Uterus (tissue), 2 donors: Measurements from ENCODE around the gene BNC2.

Source experiments
- CTCF ChIP-seq, 4 experiments: fragments of 200-600 bp in 2 of 4; fragments of 450-650 bp in 2 of 4; sonication (generic) in 2 of 4; IDR thresholded peaks; one replicate each; pipeline ENCODE4 v1.5.1; 2016 to 2019; ENCODE audit warnings: antibody characterized with exemption in 4 of 4, mild to moderate bottlenecking in 2 of 4, moderate library complexity in 1 of 4
- POLR2A ChIP-seq, 2 donors: fragments of 450-650 bp; IDR thresholded peaks; one replicate each; pipeline ENCODE4 v1.6.1; 2016; ENCODE audit warnings: antibody characterized with exemption in 2 of 2, mild to moderate bottlenecking in 1 of 2, moderate library complexity in 1 of 2

- TF ChIP-seq CTCF (IDR thresholded peaks at IDR 0.05), result no peak
- TF ChIP-seq POLR2A (IDR thresholded peaks at IDR 0.05), result no peak
Measured at GRCh38 chr9:16813838-16814237, 56.6 kb downstream of the BNC2 start.
